AG09319 (cell line): Measurements from ENCODE around the gene SMIM10L2A.
"Not testable (repeated sequence)": the region's sequence is repeated elsewhere in the genome, so short reads cannot be mapped to it uniquely, and the experiment has no call there.

Experiments
- DNase-seq: peaks from one replicate; pipeline ENCODE4 v3.0.0-alpha.2; 2010; ENCODE audit warnings: low read depth; ENCODE audit errors: extremely low read depth
- CTCF ChIP-seq: IDR thresholded peaks from 2 replicates; pipeline ENCODE4 v1.5.1; 2011; ENCODE audit warnings: low read depth, mild to moderate bottlenecking, inconsistent platforms, low read length, moderate library complexity

The SMIM10L2A gene

GRCh38 chrX:135437867-135438733 is 16.4 kb downstream of the SMIM10L2A start:
- DNase-seq, result no peak
- no peak for TF ChIP-seq CTCF

- DNase-seq, result no peak
- TF ChIP-seq CTCF, result no peak
Observed at GRCh38 chrX:135438734-135439043, 16.9 kb downstream of the SMIM10L2A start.

DNA sequence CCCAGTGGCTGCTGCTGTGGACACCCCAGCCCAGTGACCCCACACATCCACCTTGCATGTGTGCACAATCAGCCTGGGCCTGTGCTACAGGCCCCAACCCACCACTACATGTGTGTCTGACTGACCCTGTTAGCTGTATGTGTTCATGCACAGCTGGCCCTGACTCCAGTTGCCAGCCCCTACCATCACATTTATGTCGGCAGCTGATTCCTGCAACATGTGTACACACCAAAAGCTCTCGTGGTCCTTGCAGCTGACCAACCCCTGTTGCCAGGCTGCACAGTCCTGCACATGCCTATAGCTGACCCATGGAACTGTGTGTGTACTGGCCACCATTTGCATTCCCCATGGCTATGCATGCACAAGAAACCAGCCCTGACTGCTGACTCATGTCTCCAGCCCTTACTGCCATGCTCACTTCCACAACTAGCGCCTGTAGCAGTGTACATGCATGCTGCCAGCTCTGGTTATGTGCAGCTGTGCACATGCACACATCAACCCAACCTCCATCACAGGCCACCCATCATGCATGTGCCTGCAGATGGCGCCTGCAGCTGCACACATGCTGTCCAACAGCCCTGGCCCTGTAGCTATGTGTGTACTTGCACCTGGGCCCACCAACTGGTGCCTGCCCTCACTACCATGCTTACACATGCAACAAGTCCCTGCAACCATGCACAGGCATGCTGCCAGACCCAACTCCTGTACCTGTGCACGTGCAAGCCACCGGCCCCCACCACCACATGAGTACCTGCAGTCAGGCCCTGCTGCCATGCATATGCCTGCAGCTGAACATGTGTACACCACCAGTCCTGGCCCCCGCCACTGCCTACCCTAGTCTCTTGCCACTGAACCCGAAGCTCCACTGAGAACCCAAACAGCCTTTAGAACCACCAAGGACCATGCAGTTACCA is 28.1 kb downstream of the SMIM10L2A start:
- no peak for DNase-seq
- TF ChIP-seq CTCF, result no peak

DNA sequence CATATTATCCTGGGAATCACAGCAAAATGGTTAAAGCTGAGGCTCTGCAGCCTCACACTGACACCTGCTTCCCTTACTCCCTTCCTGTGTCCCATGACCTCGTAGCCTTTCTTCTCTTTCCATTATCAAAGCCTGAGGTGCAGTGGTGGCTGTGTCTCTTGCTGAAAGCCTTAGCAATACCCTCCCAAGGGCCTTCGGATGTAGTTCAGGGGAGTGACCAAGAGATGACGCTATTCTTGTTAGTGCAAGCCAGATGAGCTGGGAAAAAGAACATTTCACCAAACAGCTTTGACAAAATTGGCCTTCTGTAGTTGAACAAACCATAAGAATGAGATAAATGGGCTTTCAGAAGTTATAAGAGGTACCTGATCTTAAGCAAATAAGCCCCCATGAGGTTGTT is 31.6 kb downstream of the SMIM10L2A start:
- DNase-seq, result no peak
- no peak for TF ChIP-seq CTCF

DNA sequence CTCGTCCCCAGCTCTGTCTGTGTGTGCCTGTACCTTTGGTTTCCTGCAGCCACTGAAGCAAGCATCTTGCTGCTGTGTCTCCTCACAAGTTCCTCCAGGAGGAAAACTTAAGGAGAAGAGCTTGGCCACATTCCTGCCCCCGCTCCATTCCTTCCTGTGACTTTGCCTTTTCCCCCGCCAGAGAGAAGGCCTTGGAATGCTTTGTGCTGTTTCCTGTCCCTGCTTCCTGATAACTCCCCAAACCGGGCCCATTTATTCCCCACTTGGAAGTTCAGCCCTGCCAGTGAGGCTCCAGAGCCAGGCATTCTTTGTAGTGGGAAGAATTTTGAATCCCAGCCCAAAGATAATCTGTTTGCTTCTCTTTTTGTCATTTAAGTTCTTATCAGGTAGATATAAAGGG is 33.1 kb downstream of the SMIM10L2A start:
- DNase-seq, result no peak
- no peak for TF ChIP-seq CTCF

DNA sequence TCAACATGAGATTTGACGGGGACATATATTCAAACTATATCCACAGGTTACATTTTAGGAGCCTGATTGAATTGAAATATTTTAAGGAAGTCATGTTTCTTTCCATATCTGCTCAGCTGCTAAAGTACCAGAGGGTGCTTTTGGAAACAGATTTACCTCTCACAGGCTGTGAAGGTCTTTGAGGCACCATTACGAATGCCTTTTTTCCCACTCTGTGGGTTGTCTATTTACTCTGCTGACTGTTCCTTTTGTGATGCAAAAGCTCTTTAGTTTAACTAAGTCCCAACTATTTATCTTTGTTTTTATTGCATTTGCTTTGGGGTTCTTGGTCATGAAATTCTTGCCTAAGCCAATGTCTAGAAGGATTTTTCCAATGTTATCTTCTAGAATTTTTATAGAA is 40.0 kb downstream of the SMIM10L2A start:
- not testable (repeated sequence) for DNase-seq

DNA sequence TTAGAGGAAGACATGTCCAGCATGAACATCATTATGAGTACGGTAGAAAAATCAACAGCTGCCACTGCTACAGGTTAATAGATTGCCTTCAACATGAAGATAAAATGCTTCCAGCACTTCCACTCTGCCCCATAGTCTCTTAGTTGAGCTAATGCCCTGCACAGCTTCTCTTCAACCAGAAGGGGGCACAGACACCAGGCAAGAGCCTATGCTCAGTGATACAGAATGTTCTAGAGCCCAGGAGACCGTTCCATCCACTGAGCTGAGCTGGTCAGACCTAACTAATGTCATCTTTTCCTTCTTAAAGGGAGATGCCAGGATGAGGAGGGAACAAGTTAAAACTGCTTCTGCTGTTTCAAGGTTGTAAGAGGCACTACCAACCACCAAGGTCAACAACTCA is 42.2 kb downstream of the SMIM10L2A start:
- DNase-seq, result no peak
- peak; percentile 33 for TF ChIP-seq CTCF
